Cortex of kidney (tissue), 1 donor: Measurements from ENCODE around the gene HDAC4.
"Not testable (repeated sequence)": the region's sequence is repeated elsewhere in the genome, so short reads cannot be mapped to it uniquely, and the experiment has no call there.

Source experiments
- DNase-seq: peaks from one replicate; lab custom pipeline; 2025; lab: John Stamatoyannopoulos, UW

Gene HDAC4

GRCh38 chr2:239400596-239401066 lies at the start of gene HDAC4:
Gene HDAC4, minus strand, starts transcription at chr2:239401020. Its CDS starts 48,321 bp downstream, at chr2:239352699.
- no peak for DNase-seq

GRCh38 chr2:239449468-239449867 lies 48.6 kb upstream of the HDAC4 start:
- DNase-seq, result not testable (repeated sequence)

GRCh38 chr2:239445771-239446524 lies 45.1 kb upstream of the HDAC4 start:
- no peak for DNase-seq

GRCh38 chr2:239444626-239445577 lies 44.1 kb upstream of the HDAC4 start:
- no peak for DNase-seq

GRCh38 chr2:239443666-239444567 lies 43.1 kb upstream of the HDAC4 start:
- DNase-seq, result no peak

GRCh38 chr2:239443102-239443620 lies 42.3 kb upstream of the HDAC4 start:
- no peak for DNase-seq

GRCh38 chr2:239442192-239442591 lies 41.4 kb upstream of the HDAC4 start:
- no peak for DNase-seq

- no peak for DNase-seq
These were observed 40.6 kb upstream of the HDAC4 start for GRCh38 chr2:239441261-239442078.

- DNase-seq, result no peak
These were observed 39.7 kb upstream of the HDAC4 start for GRCh38 chr2:239440511-239440959.

- DNase-seq, result no peak
These were observed 39.0 kb upstream of the HDAC4 start for GRCh38 chr2:239439754-239440315.

- no peak for DNase-seq
These were observed 38.4 kb upstream of the HDAC4 start for GRCh38 chr2:239438995-239439753.

- DNase-seq, result no peak
These were observed 37.5 kb upstream of the HDAC4 start for GRCh38 chr2:239438368-239438767.

- no peak for DNase-seq
These were observed 36.0 kb upstream of the HDAC4 start for GRCh38 chr2:239436669-239437335.

GRCh38 chr2:239436076-239436475 lies 35.3 kb upstream of the HDAC4 start:
- no peak for DNase-seq

GRCh38 chr2:239433777-239434403 lies 33.1 kb upstream of the HDAC4 start:
- DNase-seq, result no peak

GRCh38 chr2:239432174-239432573 lies 31.4 kb upstream of the HDAC4 start:
- no peak for DNase-seq

GRCh38 chr2:239431536-239431935 lies 30.7 kb upstream of the HDAC4 start:
- no peak for DNase-seq
